Loucy (cell line): Measurements from ENCODE around the gene ZNF80.

ENCODE experiments used
- CTCF ChIP-seq: fragments of 200-600 bp; sonication (generic); conservative IDR thresholded peaks from 2 replicates; pipeline ENCODE4 v1.5.1; 2014; ENCODE audit warnings: mild to moderate bottlenecking, antibody characterized with exemption, low read length
- EZH2phosphoT487 ChIP-seq: fragments of 200-600 bp; IDR thresholded peaks from 2 replicates; pipeline ENCODE4 v1.6.1; 2018; ENCODE audit warnings: antibody characterized with exemption, mild to moderate bottlenecking, moderate library complexity, borderline replicate concordance

GRCh38 chr3:114227076-114227475, 10.3 kb downstream of the ZNF80 start:
- TF ChIP-seq CTCF, result no peak
- no peak for TF ChIP-seq EZH2phosphoT487
